Activated naive CD8-positive, alpha-beta T cell (primary cell): ENCODE data around the gene NXPH4.

Experiments used
- H3K27ac Mint-ChIP-seq: one replicate; pipeline ENCODE4 v1.8.0; 2021; ENCODE audit warnings: mixed read lengths
- H3K27me3 Mint-ChIP-seq: one replicate; pipeline ENCODE4 v1.8.0; 2021; ENCODE audit warnings: mixed read lengths
- H3K36me3 Mint-ChIP-seq: one replicate; pipeline ENCODE4 v1.8.0; 2021; ENCODE audit warnings: mixed read lengths
- H3K4me1 Mint-ChIP-seq: one replicate; pipeline ENCODE4 v1.8.0; 2021; ENCODE audit warnings: low read depth, mixed read lengths
- H3K4me3 Mint-ChIP-seq: one replicate; pipeline ENCODE4 v1.8.0; 2021; ENCODE audit warnings: mild to moderate bottlenecking, mixed read lengths
- H3K9me3 Mint-ChIP-seq: one replicate; pipeline ENCODE4 v1.8.0; 2021; ENCODE audit warnings: low read depth, mixed read lengths

NXPH4 gene

DNA sequence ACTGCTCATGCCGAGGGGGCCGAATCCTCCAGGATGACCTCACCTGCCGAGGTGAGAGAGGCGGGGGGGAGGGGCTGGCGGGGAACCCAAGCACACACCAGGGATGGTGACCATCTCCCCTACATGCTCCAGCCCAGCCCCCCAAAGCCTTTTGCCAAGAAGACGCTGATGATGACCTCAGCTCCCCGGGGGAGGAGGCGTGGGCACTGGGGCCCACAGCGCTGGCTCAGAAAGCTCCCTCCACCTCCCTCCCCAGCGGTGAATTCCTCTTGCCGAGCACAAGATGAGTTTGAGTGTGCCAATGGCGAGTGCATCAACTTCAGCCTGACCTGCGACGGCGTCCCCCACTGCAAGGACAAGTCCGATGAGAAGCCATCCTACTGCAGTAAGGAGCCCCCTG lies 23.7 kb upstream of the NXPH4 start:
- H3K9me3 Mint-ChIP-seq, result no peaks in the 10 kb centered on the region
- no peak overlapping the region for H3K27ac Mint-ChIP-seq
- no peak overlapping the region for H3K4me3 Mint-ChIP-seq
- H3K27me3 Mint-ChIP-seq, result no peaks in the 10 kb centered on the region
- H3K36me3 Mint-ChIP-seq, result no peaks in the 10 kb centered on the region
- no peaks in the 10 kb centered on the region for H3K4me1 Mint-ChIP-seq

DNA sequence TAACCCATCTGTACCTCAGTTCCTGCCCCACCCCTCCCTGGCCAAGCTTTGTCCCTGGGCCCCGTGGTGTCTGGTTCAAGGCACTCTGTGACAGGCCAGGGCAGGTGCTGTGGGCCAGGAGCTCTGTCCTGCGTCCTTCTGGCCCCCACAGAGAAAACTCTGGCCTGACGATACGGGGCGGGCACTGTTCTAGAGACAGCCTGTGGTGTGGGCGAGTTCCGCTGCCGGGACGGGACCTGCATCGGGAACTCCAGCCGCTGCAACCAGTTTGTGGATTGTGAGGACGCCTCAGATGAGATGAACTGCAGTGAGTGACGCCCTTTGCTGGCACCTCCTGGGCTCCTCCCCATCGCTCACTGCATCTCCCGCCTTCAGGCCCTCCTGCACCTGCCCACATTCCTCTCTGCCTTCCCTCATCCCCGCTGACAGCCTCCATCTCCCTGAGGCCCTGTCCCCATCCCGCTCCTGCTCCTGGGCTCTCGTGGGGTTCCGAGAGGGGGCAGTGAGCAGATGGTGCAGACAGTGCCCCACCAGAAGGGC lies 22.8 kb upstream of the NXPH4 start:
- no peak overlapping the region for H3K27ac Mint-ChIP-seq
- no peak overlapping the region for H3K4me3 Mint-ChIP-seq
- no peaks in the 10 kb centered on the region for H3K4me1 Mint-ChIP-seq
- H3K9me3 Mint-ChIP-seq, result no peaks in the 10 kb centered on the region
- H3K27me3 Mint-ChIP-seq, result no peaks in the 10 kb centered on the region
- H3K36me3 Mint-ChIP-seq, result no peaks in the 10 kb centered on the region

DNA sequence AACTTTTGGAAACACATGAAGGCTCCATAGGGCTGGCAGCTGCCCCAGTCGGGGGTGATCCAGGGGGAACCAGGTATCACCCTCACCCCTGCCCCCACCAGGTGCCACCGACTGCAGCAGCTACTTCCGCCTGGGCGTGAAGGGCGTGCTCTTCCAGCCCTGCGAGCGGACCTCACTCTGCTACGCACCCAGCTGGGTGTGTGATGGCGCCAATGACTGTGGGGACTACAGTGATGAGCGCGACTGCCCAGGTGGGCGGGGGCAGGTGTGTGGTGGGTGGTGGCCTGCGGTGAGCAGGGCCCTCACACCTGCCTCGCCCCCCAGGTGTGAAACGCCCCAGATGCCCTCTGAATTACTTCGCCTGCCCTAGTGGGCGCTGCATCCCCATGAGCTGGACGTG lies 22.3 kb upstream of the NXPH4 start:
- no peak overlapping the region for H3K27ac Mint-ChIP-seq
- H3K4me3 Mint-ChIP-seq, result no peak overlapping the region
- no peaks in the 10 kb centered on the region for H3K27me3 Mint-ChIP-seq
- H3K4me1 Mint-ChIP-seq, result no peaks in the 10 kb centered on the region
- no peaks in the 10 kb centered on the region for H3K36me3 Mint-ChIP-seq
- H3K9me3 Mint-ChIP-seq, result no peaks in the 10 kb centered on the region

DNA sequence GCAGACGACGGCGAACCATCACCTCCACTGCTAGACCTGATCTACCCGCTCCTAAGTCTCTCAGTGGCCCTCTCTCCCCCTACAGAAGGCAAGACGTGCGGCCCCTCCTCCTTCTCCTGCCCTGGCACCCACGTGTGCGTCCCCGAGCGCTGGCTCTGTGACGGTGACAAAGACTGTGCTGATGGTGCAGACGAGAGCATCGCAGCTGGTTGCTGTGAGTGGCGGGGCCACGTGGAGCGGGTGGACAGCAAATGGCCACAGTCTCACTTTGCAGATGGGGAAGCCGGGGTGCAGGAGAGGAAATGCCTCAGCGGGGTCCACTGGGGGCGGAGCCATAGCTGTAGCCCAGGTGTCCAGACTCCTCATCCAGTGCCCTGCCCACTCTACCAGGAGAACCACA lies 21.4 kb upstream of the NXPH4 start:
- no peak overlapping the region for H3K4me3 Mint-ChIP-seq
- no peaks in the 10 kb centered on the region for H3K36me3 Mint-ChIP-seq
- no peak overlapping the region for H3K27ac Mint-ChIP-seq

DNA sequence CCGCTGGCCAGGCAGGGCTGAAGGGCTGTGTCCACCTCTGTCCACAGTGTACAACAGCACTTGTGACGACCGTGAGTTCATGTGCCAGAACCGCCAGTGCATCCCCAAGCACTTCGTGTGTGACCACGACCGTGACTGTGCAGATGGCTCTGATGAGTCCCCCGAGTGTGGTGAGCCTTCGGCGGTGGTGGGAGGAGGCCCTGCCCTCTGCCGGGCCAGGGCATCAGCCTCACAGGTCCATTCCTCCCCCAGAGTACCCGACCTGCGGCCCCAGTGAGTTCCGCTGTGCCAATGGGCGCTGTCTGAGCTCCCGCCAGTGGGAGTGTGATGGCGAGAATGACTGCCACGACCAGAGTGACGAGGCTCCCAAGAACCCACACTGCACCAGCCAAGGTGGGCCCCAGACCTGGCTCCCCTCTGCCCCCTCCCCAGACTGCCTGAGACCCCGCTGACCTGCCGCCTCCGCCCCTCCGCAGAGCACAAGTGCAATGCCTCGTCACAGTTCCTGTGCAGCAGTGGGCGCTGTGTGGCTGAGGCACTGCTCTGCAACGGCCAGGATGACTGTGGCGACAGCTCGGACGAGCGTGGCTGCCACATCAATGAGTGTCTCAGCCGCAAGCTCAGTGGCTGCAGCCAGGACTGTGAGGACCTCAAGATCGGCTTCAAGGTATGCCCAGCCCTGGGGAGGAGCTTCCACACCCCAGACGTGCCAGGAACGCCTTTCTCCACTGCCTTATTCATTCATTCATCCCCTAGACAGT lies 20.8 kb upstream of the NXPH4 start:
- Mint-ChIP-seq H3K36me3 (no peaks in the 10 kb centered on the region), H3K27ac (no peak overlapping the region), H3K9me3 (no peaks in the 10 kb centered on the region)

More for the DNA sequence above, 21.4 kb upstream of the NXPH4 start:
- no peaks in the 10 kb centered on the region for H3K27me3 Mint-ChIP-seq
- no peaks in the 10 kb centered on the region for H3K9me3 Mint-ChIP-seq
- no peaks in the 10 kb centered on the region for H3K4me1 Mint-ChIP-seq

DNA sequence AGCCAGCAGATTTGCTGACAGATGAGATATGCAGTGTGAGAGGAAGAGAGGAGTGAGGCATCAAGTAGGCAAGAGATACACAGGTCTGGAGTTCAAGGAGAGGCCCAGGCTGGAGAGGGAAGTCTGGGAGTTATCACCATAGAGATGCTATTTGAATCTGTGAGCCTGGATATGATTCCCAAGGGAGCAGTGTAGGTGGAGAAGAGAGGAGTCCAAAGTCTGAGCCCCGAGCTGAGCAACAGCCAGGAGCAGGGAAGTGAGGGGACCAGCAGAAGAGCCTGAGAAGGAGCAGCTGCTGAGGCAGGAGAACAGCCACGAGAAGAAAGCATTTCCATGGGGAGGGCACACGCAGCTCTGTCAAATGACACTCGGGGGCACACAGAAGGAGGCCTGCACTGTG lies 20.2 kb upstream of the NXPH4 start:
- no peak overlapping the region for H3K27ac Mint-ChIP-seq
- H3K4me1 Mint-ChIP-seq, result no peaks in the 10 kb centered on the region

More for the DNA sequence above, 20.8 kb upstream of the NXPH4 start:
- no peak overlapping the region for H3K4me3 Mint-ChIP-seq
- H3K27me3 Mint-ChIP-seq, result no peaks in the 10 kb centered on the region
- H3K4me1 Mint-ChIP-seq, result no peaks in the 10 kb centered on the region

DNA sequence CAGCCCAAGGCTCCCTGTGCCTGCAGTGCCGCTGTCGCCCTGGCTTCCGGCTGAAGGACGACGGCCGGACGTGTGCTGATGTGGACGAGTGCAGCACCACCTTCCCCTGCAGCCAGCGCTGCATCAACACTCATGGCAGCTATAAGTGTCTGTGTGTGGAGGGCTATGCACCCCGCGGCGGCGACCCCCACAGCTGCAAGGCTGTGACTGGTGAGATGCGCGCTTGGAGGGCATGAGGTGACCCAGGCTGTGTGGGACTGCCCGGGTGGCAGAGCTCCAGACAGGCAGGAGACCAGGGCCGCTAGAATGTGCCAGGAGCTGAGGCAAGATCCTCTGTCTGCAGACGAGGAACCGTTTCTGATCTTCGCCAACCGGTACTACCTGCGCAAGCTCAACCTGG lies 19.6 kb upstream of the NXPH4 start:
- Mint-ChIP-seq H3K27me3 (no peaks in the 10 kb centered on the region), H3K4me1 (no peaks in the 10 kb centered on the region), H3K9me3 (no peaks in the 10 kb centered on the region), H3K4me3 (no peak overlapping the region), H3K27ac (no peak overlapping the region), H3K36me3 (no peaks in the 10 kb centered on the region)

More for the DNA sequence above, 20.2 kb upstream of the NXPH4 start:
- Mint-ChIP-seq H3K4me3 (no peak overlapping the region), H3K36me3 (no peaks in the 10 kb centered on the region), H3K9me3 (no peaks in the 10 kb centered on the region), H3K27me3 (no peaks in the 10 kb centered on the region)

DNA sequence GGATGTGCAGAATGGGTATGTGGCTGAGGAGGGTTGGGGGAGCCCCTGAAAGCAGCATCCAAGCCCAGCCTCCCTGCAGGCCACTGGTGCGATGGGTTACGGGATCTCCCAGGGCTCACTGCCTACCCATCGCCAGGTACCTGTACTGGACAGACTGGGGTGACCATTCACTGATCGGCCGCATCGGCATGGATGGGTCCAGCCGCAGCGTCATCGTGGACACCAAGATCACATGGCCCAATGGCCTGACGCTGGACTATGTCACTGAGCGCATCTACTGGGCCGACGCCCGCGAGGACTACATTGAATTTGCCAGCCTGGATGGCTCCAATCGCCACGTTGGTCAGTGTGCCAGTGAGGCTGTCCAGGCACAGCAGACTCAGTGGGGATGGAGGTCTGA lies 18.3 kb upstream of the NXPH4 start:
- H3K27me3 Mint-ChIP-seq, result no peaks in the 10 kb centered on the region
- H3K4me1 Mint-ChIP-seq, result no peaks in the 10 kb centered on the region
- no peak overlapping the region for H3K4me3 Mint-ChIP-seq
- H3K27ac Mint-ChIP-seq, result no peak overlapping the region
- H3K9me3 Mint-ChIP-seq, result no peaks in the 10 kb centered on the region
- peaks cover 2% of the 10 kb centered on the region for H3K36me3 Mint-ChIP-seq

DNA sequence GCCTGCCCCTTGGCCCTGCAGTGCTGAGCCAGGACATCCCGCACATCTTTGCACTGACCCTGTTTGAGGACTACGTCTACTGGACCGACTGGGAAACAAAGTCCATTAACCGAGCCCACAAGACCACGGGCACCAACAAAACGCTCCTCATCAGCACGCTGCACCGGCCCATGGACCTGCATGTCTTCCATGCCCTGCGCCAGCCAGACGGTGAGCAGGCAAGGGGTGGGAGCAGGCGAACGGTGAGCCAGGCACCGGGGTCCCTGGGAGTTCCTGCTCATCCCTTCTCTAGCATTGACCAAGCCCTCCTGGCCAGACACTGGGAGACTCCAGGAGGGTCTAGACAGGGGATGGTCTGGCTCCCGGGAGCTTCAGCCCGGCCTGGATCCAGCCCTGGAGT lies 17.4 kb upstream of the NXPH4 start:
- Mint-ChIP-seq H3K9me3 (no peaks in the 10 kb centered on the region), H3K27ac (no peak overlapping the region), H3K4me3 (no peak overlapping the region), H3K27me3 (no peaks in the 10 kb centered on the region), H3K36me3 (peaks cover 2% of the 10 kb centered on the region), H3K4me1 (no peaks in the 10 kb centered on the region)

DNA sequence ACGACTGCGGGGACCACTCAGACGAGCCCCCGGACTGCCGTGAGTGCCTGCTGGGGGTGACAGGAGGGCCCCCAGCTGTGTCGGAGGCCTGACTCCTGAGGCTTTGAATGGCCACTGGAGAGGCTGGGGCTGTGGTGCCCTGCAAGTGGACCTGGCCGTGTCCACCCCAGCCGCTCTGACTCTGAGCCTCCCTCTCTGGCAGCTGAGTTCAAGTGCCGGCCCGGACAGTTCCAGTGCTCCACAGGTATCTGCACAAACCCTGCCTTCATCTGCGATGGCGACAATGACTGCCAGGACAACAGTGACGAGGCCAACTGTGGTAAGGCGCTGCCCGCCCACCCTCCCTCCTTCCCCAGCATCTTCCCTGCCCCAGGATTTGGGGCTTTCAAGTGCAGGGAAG lies 16.1 kb upstream of the NXPH4 start:
- Mint-ChIP-seq H3K36me3 (peaks cover 2% of the 10 kb centered on the region), H3K27ac (no peak overlapping the region)

DNA sequence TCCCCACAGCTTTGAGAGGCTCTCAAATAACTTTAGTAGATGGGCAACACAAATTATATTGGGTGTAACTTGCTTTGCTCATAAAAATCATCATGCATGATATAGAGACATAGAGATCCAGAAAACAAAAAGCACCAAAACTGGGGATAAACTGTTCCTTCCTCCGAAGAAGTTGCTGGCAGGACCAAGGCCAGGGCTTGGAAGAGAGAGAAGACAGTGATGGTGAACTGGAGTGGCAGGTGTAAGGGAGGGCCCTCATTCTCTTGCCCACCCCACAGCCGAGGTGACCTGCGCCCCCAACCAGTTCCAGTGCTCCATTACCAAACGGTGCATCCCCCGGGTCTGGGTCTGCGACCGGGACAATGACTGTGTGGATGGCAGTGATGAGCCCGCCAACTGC lies 15.4 kb upstream of the NXPH4 start:
- H3K4me1 Mint-ChIP-seq, result no peaks in the 10 kb centered on the region

More for the DNA sequence above, 16.1 kb upstream of the NXPH4 start:
- H3K4me1 Mint-ChIP-seq, result no peaks in the 10 kb centered on the region
- H3K27me3 Mint-ChIP-seq, result no peaks in the 10 kb centered on the region
- H3K9me3 Mint-ChIP-seq, result no peaks in the 10 kb centered on the region
- no peak overlapping the region for H3K4me3 Mint-ChIP-seq

DNA sequence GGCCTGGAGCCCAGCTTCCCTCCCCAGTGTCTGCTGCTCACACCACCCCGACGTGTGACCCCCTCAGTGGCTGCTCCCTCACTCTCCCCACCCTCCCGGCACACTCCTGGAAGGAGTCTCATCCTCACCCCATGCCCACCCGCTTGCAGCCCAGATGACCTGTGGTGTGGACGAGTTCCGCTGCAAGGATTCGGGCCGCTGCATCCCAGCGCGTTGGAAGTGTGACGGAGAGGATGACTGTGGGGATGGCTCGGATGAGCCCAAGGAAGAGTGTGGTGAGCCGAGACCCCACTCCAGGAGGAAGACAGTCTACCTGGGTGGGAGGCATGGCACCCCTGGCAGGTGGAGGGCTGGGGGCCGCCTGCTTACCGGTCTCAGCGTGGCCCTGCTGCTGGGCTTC lies 15.0 kb upstream of the NXPH4 start:
- H3K9me3 Mint-ChIP-seq, result no peaks in the 10 kb centered on the region
- H3K4me1 Mint-ChIP-seq, result no peaks in the 10 kb centered on the region
- no peak overlapping the region for H3K4me3 Mint-ChIP-seq
- no peak overlapping the region for H3K27ac Mint-ChIP-seq
- peaks cover 2% of the 10 kb centered on the region for H3K36me3 Mint-ChIP-seq
- H3K27me3 Mint-ChIP-seq, result no peaks in the 10 kb centered on the region

More for the DNA sequence above, 15.4 kb upstream of the NXPH4 start:
- Mint-ChIP-seq H3K27me3 (no peaks in the 10 kb centered on the region), H3K9me3 (no peaks in the 10 kb centered on the region), H3K36me3 (peaks cover 2% of the 10 kb centered on the region), H3K27ac (no peak overlapping the region), H3K4me3 (no peak overlapping the region)

DNA sequence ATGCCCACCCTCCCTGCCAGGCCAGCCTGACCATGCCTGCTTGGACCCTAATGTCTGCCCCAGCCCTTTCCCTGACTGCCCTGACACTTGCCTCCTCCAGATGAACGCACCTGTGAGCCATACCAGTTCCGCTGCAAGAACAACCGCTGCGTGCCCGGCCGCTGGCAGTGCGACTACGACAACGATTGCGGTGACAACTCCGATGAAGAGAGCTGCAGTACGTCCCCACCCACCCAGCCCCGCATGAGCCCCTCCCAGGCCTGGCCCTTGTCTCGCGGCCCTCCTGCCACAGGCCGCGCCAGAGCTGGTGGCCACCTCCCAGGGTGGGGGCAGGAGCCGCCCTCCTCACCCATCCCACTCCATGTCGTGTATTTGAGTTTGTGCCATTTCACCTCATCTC lies 14.3 kb upstream of the NXPH4 start:
- Mint-ChIP-seq H3K4me1 (no peaks in the 10 kb centered on the region), H3K27ac (no peak overlapping the region), H3K36me3 (peaks cover 2% of the 10 kb centered on the region), H3K4me3 (no peak overlapping the region), H3K27me3 (no peaks in the 10 kb centered on the region), H3K9me3 (no peaks in the 10 kb centered on the region)

DNA sequence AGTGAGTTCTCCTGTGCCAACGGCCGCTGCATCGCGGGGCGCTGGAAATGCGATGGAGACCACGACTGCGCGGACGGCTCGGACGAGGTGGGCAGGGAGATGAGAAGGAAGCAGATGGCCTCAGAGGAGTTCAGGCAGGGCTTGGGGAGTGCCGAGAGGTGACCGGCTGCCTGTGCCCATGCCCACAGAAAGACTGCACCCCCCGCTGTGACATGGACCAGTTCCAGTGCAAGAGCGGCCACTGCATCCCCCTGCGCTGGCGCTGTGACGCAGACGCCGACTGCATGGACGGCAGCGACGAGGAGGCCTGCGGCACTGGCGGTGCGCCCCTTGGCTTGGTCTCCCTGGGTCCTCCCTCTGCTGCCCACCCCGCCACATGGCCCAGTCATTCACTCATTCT lies 13.4 kb upstream of the NXPH4 start:
- no peaks in the 10 kb centered on the region for H3K4me1 Mint-ChIP-seq
- peaks cover 2% of the 10 kb centered on the region for H3K36me3 Mint-ChIP-seq
- H3K27ac Mint-ChIP-seq, result no peak overlapping the region
- no peak overlapping the region for H3K4me3 Mint-ChIP-seq
- no peaks in the 10 kb centered on the region for H3K9me3 Mint-ChIP-seq
- H3K27me3 Mint-ChIP-seq, result no peaks in the 10 kb centered on the region

DNA sequence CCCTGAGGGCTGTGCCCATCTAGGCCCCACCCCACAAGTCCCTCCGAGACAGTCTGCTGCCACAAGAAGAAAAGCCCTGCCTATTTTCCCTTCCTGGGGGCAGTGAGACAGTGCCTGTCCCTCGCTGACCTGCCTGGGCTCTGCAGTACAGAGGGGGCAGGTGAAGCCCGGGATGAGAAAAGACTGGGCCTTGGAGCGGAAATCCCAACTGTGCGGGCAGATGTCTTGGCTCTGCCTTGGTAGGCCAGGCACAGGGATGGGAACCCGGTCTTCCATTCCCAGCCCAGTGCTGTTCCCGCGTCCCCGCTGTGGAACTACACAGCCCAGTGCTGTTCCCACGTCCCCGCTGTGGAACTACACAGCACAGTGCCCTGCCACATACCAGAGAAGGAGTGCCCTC lies 12.8 kb upstream of the NXPH4 start:
- H3K27ac Mint-ChIP-seq, result no peak overlapping the region
- no peaks in the 10 kb centered on the region for H3K27me3 Mint-ChIP-seq
- H3K4me3 Mint-ChIP-seq, result no peak overlapping the region
- peaks cover 2% of the 10 kb centered on the region for H3K36me3 Mint-ChIP-seq
- no peaks in the 10 kb centered on the region for H3K9me3 Mint-ChIP-seq
- H3K4me1 Mint-ChIP-seq, result no peaks in the 10 kb centered on the region

DNA sequence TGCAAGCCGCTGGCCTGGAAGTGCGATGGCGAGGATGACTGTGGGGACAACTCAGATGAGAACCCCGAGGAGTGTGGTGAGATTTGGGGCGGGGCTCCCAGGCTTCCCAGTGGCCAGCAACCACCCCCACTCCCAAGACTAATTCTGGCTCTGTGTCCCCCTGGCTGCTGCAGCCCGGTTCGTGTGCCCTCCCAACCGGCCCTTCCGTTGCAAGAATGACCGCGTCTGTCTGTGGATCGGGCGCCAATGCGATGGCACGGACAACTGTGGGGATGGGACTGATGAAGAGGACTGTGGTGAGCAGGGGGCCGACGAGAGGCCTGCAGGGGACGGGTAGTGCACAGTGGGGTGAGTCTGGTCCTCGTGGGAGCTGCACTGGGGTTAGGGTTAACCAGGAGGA lies 12.1 kb upstream of the NXPH4 start:
- Mint-ChIP-seq H3K27ac (no peak overlapping the region), H3K4me1 (no peaks in the 10 kb centered on the region), H3K36me3 (peaks cover 2% of the 10 kb centered on the region), H3K27me3 (no peaks in the 10 kb centered on the region), H3K4me3 (no peak overlapping the region), H3K9me3 (no peaks in the 10 kb centered on the region)
